HG02678 (cell line): ENCODE data around the gene MUC5B.

ENCODE experiments used
- ATAC-seq: cut with Tn5 transposase; IDR thresholded peaks from one replicate; pipeline ENCODE4 v1.9.1; 2021; ENCODE audit warnings: mild to moderate bottlenecking, moderate library complexity; ENCODE audit not compliant: unreplicated experiment

MUC5B gene

DNA sequence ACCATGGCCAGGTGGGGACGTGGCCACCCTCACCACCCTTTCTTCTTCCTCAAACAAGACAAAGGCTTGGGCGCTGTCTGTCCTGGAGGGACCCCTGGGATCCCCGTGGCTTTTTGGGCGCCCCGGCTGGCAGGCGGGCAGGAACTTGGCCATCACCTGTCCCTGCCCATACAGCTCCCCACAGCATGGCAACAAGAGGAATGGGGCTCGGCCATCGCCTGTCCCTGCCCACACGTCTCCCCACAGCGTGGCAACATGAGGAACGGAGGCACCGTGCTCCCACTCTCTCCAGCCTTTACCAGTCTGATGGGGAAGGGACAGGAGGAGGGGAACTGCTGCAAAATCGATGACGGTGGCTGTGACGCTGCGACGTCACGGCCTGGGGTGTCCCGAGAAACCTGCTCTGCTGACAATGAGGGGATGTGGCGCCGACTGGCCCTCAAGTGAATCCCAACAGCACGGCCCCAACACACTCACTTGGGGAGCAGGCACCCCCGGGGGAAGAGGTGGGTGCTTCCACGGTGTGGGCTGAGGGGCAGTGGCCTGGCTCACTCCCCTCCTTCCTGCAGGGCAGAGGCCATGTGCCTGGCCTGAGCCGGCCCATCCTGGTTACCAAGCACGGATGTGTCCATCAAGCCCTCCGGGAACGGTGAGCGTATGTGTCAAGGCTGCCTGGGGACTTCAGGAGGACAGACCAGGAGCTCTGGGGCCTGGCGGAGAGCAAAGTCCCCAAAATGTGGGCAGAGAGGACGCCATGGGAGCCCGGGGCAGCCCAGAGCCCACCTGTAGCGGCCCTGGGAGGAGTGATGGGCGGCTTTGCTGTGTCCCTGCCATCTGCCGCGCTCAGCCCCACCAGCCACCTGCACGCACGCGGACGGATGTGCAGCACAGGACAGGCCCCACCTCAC lies 56.2 kb downstream of the MUC5B start:
- no peak for ATAC-seq

DNA sequence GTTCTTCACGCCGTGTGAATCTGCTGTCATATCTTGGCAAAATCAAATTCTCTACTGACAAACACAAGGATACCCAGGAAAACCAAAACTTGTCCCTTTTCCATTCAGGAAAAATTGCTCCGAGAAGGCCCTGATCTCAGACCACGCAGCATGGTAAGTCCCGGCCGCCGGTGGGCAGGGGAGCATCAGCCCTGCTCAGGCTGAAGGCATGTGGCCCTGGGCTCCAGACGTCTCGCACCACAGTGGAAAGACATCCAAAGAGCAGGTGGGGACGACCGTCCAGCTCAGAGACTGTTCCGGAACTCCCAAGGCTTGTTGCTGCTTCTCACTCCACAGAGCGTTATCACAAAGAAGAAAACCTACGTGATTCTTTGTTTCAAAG lies 56.8 kb downstream of the MUC5B start:
- no peak for ATAC-seq

DNA sequence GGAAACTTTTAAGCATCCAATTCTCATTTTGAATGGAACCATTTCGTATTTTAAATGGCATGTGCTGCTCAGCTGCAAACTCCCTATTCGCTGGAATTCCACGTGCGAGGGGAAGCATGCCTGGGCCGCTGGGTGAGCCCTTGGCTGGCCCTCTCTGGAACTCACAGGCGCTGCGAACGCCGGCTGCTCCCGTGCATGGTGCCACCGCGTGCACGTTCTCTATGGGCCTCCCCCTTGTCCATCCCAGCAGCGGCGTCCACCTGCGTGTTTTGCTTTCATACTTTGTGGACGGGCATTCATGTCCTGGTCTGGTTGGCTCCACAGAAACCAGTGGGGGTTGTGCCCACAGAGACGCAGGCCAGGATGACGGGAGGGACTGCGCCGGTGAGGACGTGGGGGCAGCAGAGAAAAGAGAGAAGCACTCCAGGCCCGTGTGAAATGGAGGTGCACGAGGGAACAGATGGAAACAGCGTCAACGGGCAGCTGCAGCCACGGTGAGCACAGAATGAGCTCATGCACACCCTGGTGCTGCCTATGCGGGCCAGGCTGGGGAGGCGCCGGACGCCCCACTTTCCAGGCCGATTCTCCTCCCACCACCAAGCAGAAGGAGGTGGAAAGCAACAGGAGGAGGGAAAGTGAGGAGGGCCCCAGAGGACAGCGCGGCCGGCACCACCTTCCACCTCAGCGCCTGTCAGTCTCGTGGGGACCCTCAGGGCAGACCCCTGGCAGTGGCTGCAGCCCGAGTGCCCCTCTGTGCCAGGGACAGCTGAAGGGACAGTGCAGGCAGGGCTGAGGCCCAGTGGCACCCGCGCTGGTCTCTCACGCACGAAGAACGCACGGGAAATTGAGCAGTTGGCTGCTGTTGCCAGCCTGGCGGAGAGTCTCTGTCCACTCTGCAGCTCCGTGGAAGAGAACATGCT lies 57.5 kb downstream of the MUC5B start:
- ATAC-seq = no peak

DNA sequence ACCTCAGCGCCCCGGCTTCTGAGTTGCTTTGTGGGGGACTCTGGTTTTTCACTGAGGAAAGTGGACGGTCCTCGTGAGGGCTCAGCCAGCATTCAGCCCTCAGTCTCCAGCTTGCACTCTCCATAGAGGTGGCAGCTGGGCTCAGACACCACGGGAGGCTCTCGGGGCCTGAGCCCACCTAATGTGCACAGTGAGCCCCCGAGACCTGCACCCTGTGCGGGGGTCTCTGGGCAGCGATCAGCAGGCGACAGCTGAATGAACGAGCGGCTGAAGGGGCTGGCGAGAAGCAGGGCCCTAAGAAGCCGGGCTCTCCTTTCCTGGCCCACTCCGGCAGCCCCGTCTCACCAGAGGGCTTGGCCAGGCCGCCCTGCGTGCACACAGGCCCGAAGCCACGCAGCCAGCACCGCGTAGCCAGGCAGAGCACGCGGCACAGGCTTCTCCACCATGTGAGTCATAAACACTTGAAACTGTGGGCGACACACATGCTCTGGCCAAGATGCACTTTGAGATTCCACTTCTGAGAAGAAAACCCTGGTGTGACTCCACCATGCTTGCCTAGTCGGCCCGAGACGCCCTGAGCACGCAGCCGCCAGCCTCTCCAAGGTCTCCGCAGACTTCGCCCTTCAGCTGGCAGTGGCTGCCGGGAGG lies 58.6 kb downstream of the MUC5B start:
- no peak for ATAC-seq

DNA sequence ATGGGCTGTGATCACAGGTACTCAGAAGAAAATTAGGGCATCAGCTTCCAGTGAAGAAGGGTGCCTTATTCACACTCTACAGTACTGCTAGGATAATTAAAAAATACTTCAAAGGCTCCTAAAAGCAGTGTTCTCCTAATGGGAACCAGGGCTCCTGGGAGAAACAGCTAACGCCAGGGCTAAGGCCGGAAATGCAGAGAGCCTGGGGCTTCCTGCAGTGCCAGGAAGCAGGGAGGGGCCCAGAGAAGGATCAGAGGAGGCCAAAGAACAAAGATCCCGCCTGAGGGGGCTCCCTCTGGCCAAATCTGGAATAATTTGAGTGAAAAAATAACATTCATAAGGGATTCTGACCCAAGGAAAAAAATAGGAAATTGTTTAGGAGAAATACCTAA lies 59.1 kb downstream of the MUC5B start:
- no peak for ATAC-seq

DNA sequence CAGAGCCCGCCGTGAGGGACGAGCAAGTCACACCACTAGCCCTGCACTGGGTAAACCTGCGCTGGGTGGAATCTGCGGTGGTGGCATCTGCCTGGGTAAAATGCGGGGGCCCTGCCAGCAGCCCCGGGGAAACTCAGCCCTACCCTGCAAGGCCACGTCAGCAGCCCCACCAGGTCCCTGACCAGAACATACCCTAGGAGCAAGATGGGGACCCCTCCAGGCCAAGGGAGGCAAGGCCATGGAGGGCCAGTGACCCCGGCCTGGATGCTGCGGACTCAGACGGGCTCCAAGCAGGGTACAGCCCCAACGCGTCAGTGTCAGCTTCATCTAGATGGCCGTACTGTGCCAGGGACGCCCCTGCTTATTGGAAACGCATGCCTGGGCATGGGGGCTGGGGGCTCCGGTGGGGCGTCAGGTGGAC lies 60.2 kb downstream of the MUC5B start:
- no peak for ATAC-seq

DNA sequence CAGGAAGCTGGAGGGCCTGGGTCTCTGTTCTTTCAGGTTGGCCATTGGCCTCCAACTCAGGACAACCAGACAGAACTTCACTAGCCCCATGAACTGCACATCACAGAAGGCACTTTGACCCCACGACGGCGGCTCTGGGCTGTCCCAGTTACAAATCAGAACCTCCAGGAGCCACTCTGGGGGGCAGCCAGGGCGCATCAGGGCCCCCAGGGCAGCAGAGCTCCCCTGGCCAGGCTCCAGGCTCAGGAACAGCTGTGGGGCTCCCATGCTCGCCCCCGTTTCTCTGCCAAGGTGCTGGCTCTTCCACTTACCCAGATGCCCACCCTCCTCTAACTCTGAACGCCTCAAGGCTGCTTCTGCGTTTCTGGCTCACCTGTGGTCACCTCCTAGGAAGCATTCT lies 61.0 kb downstream of the MUC5B start:
- ATAC-seq = no peak

DNA sequence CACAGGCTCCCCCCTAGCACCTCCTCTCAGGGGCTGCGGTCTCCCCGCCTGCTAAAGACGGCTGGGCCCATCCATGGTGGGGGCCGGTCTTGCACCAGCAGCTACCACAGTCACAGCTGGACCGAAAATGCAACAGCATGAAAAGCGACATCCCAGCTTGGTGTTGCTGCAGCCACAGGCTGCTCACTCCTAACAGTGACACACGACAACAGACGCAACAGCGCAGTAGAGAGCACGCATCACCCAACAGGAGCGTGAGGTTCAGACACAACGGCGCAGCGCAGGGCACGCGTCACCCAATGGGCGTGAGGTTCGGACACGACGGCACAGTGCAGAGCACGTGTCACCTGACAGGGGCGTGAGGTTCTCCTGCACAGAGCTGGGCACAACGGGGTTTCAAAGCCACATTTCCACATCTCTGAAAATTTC lies 62.5 kb downstream of the MUC5B start:
- no peak for ATAC-seq

DNA sequence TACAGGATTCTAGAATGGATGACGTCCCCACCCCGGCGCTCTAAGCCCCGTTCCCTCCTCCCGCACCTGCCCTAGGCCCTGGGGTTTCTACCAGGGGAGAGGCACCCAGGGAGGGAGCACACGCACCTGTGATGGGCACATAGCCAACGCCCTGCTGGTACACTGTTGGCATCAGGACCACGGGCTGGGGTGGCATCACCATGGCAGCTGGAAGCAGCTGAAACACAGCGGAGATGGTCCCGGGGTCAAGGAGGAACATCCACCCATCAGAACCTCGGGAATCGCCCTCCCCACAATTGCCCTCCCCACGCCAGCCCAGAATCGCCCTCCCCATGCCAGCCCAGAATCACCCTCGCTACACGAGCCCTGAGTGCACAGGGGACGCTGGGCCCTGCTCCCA lies 63.0 kb downstream of the MUC5B start:
- no peak for ATAC-seq

DNA sequence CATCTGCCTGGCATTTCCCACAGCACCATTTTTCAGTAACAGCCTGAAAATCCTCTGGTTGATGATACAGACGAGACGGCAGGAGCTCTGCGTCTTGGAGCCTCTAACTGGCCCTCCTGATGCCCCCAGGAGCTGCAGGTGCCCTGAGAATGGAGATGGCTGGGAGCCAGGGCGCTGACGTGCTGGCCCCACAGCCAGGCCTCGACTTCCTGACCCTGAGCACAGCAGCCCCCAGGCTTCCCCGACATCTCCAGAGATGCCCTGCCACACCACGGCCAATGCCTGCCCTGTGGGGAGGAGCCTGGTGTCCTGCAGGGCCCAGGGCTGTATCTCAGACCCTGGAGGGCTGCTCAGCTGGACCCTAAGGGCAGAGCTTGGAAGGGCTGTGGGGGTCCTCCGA lies 65.1 kb downstream of the MUC5B start:
- no peak for ATAC-seq

DNA sequence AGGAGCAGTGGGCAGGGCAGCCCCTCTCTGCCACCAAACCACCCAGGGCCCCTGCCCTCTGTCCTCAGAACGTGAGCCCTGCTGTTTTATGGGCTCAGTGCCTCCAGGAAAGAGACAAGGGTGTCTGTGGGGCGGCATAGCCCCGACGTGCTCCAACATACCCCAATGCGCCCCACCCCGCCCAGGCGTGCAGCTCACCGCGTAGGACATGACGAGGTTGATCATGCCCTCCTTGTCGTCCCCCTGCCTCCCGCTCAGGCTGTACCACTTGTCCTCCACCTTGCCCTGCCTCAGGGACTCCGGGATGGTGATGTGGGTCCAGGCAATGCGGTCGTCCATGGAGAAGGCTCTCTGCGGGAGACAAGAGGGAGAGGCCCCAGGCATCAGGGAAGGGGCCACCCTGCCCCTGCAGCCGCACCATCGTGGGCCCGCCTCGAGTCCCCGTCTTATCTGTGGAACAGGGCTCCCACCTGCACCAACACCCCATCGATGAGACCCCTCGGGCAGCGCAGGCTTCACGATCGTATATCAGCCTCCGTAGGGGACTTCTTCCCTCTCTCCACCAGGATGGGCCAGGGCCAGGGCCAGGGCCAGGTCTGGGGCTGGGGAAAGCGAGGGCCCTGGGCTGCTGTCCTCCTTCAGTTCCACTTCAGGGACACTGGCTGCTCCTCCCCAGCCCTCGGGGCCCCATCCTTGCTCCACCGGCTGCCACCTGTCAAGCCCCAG lies 65.7 kb downstream of the MUC5B start:
- no peak for ATAC-seq

DNA sequence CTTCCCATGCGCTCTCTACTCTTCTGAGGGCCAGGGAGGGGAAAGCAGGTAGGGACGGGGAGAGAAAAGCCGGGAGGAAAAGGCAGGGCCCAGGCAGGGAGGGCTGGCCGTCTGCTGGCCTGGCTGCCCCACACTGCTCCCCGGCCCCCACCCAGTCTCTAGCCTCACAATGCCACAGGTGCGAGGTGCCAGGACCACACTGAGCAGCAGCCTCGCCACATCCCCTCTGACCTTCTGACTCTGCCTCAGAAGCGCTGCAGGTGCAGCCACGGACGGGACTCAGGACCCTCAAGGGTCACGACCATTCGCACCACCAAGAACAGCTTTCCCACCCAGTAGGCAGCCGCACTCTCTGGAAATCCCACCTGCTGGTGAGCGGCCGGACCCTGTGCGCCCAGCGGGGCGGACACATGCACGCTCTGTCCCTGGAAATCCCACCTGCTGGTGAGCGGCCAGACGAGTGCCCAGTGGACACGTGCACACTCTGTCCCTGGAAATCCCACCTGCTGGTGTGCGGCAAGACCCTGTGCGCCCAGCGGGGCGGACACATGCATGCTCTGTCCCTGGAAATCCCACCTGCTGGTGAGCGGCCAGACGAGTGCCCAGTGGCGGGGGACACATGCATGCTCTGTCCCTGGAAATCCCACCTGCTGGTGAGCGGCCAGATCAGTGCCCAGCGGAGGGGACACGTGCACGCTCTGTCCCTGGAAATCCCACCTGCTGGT lies 66.5 kb downstream of the MUC5B start:
- ATAC-seq = no peak

DNA sequence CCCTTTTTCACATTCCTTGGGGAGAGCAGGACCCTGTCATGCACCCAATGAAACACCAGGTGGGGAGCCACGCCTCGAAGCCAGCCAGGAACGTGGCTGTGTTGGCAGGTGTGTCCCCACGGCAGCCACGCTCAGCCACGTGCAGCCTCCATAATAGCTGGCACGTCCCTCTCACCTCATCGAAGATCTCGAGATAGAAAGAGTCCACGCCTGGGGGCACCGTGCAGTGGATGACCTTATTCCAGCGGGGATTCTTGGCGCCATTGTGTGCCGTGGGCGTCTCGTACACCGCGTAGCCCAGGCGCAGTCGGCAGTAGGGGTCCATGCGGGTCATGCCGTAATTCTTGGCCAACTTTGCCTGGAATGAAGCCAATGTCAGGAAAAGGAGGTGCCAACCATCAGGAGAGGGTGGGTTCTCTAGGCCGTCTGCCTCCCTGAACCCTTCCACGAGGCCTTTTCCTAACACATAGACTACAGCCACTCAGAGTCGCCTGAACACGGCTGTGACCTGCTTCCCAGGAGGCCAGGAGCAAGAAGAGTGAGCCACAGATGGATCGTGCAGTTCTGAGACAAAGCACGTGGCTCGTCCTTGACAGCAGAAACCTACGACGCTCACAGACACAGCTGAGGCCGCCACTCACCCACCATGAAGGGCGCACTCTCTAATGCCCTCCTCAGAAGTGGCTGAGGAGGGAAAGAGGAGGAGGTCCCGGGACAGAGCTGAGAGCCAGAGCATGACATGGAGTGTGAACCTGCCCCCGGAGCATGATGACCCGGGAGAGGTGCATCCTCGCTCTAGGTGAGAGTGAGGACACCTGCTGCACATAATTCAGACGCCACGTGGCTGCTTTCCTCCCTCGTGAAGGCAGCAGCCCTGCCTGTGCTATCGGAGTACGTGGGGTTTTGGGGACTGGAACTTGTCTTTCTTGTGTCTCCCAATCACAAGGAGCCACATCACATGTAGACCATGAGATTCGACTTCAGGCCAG lies 67.5 kb downstream of the MUC5B start:
- no peak for ATAC-seq

DNA sequence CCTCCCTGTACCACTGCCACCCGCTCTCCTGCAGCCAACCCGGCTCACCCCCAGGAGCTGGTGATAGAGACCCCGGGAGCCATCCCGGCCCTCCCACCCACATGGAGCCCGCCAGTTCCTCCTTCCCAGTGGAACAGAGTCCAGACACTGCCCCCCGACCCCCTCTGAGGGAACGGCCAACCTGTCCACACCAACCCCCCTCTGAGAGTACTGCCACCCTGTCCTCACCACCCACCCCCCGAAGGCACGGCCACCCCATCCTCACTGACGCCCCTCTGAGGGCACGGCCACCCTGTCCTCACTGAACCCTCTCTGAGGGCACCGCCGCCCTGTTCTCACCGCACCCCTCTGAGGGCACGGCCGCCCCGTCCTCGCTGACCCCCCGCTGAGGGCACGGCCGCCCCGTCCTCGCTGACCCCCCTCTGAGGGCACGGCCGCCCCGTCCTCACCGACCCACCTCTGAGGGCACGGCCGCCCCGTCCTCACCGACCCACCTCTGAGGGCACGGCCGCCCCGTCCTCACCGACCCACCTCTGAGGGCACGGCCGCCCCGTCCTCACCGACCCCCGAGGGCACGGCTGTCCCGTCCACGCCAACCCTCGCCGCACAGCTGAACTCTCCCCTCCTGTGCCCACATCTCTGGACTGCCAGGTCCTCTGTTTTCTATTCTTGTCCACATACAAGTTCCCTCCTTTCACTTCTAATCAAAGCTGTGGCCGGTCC lies 68.6 kb downstream of the MUC5B start:
- ATAC-seq = no peak

DNA sequence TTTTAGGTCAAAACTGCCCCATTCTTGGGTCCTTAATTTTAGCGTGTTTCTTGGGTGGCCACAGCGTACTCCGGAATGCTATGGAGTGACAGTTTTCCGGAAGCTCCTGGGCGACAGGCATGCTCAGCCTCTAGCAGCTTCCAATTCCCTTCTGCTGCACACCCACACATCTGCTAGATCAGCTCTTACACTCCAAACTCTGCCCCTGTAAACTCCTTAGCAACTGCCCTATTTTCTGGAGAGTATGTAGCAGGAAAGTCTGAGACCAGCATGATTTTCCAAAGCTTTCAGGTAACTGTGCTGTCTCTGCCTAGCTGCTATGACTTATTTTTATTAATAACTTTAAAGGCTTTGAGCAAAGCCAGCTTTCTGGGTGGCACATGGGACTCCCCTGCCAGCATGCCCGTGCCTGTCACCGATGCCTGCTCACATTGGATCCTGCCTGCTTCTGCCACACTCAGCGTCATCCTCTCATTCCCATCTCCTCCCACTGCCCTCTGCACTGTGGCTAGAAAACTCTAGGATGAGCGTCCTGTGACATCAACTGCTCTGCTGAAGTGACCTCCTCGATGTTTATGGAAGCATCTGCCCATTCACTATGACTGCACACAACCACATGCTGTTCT lies 69.3 kb downstream of the MUC5B start:
- no peak for ATAC-seq

DNA sequence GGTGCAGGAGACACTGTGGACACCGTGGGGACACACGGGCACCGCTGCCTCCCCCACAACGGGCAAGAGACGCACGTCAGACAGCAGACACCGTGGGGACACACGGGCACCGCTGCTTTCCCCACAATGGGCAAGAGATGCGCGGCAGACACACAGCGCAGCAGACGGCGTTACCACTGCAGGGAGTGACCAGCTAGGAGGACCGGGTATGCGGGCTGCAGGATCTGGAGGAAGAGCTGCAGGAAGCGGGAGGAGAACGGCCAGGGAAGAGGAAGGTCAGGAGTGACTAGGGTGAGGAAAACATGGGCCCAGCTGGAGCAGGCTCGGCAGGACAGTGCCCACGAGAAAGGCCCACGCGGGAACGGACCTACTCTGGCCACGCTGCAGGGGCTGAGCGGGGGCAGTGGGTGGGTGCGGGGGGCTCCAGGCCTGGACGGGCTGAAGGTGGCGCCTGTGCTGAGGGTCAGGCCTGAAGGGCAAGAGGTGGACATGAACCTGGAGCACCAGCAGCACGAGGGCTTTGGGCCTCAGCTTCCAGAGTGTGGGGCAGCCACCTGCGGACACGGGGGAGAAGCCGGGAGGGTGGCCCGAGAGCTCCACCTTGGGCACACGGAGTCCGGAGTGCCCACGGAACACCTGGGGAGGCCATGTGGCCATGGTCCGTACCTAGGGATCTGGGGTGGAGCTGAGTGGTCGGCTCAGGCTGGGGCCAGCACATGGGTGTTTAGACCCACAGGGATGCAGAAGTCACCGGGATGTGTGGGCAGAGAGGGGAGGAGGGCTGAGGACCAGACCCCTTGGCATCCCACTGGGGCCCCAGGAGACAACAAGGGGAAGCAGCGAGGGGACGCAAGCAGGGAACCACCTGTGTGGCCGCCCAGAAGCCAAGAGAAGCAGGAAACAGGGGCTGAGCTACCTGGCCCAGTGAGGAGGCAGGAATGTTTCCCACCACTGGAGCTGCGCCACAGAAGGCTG lies 70.1 kb downstream of the MUC5B start:
- no peak for ATAC-seq

DNA sequence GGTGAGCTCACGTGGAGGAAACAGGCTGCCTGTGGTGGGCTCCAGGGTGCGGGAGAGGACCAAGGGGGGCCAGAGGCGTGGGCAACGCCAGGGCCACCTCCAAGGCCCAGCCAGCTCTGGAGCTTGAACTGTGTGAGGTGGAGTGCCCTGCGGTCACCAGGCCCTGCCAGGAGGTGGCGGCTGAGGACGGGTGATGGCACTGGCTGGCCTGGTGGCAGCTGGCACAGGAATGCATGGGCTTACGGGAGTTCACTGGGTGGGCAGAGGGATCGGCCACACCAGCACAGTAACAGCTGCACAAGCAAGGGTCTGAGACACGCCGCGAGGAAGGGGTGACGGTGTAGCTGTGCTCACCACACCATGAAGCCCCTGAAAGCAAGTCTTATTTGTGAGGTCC lies 70.8 kb downstream of the MUC5B start:
- ATAC-seq = no peak
